Midbrain (tissue), 1 donor: ENCODE results near the gene GLA.

Experiments used
- DNase-seq: peaks from one replicate; lab custom pipeline; 2025; lab: John Stamatoyannopoulos, UW

Gene GLA

DNA sequence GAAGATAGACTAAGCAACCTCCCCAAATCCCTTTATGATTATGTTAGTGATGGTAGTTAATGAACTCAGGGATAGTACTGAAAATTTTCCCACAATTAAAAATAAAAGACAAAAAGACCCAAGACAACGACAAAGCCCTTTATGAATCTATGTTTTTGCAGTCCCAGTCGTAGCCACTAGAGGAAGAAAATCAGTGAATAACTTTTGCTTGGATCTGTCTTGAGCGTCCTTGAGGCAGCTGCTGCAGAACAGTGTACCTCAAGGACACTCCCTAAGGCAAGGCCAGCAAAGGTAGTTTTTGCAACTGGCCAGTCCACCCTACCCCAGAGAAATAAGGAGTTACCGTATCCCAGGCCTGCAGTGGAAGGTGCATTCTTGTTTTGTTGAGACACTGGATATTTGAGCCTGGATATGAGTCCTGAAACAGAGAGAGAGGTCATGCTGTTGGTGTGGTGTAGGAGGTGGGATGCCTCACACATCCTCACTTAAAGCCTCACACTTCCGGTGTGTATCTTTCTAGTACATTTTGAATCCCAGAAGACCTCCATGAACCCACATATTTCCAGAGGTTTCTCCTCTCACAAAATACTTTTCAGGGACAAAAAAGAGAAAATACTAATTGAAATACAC lies 50.4 kb downstream of the GLA start:
- no peak for DNase-seq

DNA sequence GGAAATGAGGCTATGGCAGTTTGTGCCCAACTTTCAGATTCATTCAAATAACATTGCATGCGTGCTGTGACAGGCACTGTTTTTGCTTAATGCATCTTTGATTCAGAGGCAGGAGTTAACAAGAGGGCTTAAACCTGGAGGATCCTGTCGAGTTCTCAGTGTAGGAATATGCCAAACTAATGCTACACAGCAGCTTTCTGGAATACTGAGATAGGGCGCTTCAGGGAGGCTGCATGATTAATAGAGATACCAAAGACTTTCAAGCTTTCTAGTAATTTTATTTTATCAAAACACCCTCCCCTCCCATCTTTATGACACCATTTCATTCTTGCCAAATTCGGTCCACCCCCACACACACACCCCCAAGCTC lies 58.5 kb downstream of the GLA start:
- no peak for DNase-seq

DNA sequence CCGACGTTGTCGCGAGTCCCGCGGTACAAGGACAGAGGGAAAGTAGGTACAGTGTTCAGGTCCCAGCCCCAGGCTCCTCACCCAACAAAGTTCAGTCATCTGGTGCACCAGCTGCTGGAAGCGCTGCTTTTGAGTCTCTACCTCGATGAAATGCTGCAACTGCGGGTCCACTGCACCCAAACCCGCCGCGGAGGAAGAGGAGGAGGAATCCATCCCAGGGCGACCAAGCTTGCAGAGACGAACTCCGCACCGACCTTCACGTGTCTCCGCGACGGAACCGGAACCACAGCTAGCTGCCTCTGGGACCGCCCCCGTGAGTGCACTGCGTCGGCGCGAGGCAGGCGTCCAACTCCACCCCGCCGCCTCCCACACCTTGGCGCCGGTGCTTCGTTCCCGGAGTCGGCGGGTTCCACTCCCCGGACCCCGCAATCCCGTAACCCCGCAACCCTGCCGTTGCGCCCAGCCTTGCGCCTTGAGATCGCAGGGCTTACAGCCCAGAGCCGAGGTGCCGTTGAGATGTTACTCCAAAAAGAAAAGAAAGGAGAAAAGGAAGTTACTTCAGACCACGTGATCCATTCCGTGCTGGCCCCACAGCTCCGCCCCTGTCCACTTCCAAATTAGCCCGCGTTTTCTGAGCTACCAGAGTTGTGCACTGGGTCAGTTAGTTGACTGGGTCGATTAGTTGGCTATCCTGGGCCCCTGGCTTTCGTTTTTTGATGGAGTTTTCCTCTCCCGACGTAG lies 59.1 kb downstream of the GLA start, which contains the start of gene TIMM8A:
TIMM8A (minus strand) TSS at position 291 of the 741 bp plus-strand sequence; CDS start at position 213, 78 bp downstream.
- peak; percentile 74 for DNase-seq

DNA sequence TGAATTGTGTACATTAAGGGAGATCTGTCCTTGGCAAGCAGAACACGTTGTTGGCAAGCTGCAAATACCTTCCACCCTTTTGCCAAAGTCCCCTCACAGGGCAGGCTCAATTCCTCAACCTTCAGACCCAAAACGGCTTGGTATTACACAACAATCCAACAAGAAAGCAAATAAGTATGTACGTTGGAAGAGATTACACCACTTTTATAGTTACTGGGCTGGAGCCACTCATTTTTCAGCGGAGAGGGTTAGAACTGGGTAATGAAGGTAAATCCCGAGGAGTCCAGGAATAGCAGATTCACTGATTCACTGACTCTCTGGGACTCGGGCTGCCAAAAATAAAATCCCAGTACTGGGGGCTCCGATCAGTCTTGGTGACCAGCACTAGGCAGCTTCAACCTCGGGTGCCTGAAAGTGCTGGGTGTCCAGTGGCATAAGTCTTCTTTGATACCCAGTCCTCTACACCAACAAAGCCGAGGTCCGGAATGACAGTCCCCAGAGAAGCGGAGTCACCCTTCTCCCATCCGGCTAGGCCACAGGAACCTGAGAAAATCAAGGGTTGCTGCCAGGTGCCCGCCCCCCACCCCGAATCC lies 59.8 kb downstream of the GLA start:
- no peak for DNase-seq
